ENCODE results near the gene ARHGEF10L.

The ARHGEF10L gene

DNA sequence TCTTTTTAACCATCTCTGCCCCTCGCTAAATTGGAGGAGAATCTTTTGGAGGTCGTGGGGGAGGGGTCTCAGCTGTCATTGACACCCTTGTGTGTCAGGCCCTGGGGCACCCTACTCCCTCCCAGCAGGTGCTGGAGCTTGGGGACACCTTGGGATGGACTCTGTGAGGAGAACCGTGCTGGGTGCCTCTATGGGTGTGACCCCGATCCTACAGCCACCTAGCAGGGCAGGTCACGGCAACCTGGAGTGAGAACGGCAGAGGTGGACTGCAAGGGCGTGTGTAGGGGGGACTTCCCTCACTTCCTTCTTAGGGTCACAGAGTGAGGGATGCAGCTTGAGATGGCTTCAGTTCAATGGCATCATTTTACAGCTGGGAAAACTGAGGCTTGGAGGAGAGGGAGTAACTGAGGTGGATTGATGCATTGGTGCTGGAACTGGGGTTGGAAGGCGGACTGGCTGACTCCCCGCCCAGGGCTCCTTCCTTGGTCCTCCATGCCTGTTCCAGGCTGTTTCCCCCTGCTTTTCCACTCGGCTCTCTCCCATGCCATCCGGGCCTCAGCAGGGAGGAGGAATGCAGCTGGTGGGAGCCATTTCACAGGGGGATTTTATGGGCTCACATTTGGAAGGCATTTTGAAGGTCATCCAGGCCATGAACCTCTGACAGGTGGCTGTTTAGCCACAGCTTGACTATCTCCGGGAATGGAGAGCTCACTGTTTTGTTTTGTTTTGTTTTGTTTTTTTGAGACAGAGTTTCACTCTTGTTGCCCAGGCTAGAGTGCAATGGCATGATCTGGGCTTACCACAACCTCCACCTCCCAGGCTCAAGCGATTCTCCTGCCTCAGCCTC is 18.8 kb upstream of the ARHGEF10L start:
- no peak for DNase-seq (ENCODE audit: low read depth)

DNA sequence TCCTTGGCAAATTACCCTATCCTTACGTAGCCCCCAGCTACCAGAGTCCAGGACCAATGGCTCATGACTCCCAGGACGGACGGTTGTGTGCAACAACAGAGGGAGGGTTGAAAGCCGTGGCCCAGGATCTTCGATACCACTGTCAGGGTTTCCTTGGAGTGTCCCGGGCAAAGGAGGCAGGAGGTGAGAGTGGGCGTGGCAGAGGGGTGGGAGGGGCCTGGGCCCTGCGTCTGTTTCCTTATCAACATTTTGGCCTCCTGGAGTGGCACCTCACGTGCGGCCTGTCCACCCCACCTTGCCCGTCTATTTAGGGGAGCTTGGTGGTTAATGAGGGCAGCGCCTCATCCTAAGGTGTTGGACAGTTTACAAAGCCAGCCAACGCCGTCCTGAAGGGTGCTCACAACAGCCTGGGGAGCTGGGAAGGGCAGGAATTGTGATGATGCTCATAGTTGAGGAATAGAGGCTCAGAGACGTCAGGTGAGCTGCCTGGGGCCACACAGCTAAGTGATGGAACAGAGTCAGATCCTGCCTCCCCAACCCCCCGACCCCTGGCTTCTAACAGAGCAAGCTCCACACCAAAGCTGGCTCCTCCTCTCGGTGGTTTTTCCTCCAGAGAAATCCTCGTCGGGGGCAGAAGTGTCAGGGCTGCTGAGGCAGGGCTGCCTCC is 17.4 kb upstream of the ARHGEF10L start:
- no peak for DNase-seq (ENCODE audit: low read depth)

- no peak for DNase-seq (ENCODE audit: low read depth)
These were observed 16.0 kb upstream of the ARHGEF10L start for GRCh38 chr1:17523321-17524041.

DNA sequence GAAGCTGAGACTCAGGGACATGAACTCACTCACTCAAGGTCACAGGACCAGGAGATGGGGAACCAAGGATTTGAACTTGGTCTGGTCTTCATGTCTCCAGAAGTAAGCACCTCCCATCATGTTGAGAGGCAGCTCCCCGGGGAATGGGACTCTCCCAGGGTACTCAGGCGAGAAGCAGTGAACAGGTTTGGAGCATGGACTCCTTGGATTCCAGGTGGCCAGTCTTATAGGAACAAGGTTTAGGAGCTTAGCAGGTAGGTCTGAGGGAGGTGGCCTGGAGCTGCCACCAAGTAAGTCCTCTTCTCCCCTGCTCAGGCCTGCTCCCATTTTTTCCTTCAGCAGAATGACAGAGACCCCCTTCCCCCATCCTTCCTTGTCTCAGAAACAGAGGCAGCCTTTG is 14.9 kb upstream of the ARHGEF10L start:
- no peak for DNase-seq (ENCODE audit: low read depth)

DNA sequence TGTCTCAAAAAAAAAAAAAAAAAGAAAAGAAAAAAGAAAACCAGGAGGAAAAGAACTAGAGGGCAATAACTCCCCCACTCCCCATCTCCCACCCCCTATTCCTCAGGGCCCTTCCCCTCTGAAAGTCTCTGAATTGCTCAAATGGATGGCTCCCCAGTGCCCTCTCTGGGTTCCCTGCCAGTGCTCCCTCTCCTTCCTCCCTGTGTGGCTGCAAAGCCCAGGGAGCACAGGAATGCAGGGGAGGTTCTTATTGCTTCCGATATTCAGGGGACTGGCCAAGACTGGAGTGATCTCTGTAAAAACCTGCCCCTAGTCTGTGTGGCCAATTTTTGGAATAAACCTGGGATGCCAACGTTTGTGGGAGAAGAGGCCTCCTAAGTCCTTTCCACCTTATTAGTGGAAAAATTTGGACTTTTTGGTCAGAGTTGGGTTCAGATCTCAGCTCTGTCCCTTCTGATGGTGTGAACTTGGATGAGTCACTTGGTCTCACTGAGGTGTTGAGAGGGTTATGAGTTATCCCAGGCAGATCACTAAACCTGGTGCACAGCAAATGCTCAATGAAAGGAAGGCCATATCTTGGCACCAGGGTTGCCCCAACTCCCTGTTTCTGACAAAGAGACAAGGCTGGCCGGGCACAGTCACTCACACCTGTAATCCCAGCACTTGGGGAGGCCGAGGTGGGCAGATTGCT is 13.4 kb upstream of the ARHGEF10L start:
- no peak for DNase-seq (ENCODE audit: low read depth)

GRCh38 chr1:17527036-17527914 is 12.2 kb upstream of the ARHGEF10L start:
- no peak for DNase-seq (ENCODE audit: low read depth)

DNA sequence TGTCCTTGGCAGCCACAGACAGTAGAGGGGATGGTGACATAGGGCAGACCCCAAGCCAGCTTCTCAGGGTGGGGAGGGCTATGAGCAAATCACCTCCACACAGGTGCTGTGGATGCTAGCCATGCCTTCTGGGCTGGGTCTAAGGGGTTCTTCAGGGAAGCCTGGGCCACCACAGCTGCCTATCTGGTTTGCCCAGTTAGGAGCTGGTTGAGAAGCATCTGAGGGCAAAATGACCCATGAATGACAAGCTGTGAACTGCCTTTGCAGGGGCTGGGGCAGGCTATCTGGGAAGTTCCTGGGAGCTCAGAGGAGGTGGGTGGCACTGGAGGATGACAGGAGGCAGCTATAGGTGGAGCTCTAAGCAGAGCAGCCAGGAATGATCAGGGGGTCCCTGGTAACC is 10.1 kb upstream of the ARHGEF10L start:
- no peak for DNase-seq (ENCODE audit: low read depth)

- DNase-seq (ENCODE audit: low read depth) = no peak
These were observed 8.2 kb upstream of the ARHGEF10L start for GRCh38 chr1:17531343-17531681.

DNA sequence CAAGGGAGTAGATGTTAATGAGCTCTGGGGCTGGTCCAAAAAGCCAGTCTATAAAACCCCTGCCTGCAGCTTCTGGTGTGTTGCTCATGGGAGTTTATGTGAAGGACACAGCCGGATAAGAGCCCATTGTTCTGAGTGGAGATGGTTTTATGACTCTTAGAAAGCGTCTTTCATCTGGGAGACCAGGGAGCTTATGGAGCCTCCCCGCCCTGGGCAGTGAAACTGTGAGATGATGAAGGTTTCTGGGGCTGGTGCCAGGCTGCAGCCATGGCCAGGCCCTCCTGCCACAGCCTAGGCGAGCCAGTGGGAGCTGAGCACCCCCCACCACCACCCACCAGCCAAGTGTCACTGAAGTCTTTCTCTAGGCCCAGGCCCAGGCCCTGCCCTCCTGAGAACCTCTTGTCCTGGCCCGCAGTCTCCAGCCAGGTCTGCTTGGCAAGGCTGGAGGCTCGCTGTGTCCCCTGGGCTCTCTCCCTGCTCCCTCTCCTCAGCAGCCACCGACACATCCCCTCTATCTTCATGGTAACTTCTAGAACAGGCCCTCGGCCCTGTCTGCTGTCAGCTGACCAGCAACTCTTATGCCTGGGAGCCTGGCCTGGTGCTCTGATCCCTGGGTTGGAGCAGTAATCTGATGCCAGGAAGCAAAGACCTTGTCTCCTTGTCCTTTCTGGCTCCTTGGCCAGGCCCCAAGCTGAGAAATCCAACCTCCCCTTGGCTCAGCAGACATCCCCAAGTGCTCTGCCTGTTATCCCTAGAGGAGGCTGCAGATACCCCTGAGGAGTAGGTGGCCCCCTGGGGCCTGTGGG is 7.6 kb upstream of the ARHGEF10L start:
- DNase-seq (ENCODE audit: low read depth) = no peak

- DNase-seq (ENCODE audit: low read depth) = no peak
These were observed 6.3 kb upstream of the ARHGEF10L start for GRCh38 chr1:17533201-17533600.

GRCh38 chr1:17535300-17535936 is 4.1 kb upstream of the ARHGEF10L start:
- DNase-seq (ENCODE audit: low read depth) = no peak

- DNase-seq (ENCODE audit: low read depth) = no peak
These were observed 1.5 kb upstream of the ARHGEF10L start for GRCh38 chr1:17538010-17538409.

DNA sequence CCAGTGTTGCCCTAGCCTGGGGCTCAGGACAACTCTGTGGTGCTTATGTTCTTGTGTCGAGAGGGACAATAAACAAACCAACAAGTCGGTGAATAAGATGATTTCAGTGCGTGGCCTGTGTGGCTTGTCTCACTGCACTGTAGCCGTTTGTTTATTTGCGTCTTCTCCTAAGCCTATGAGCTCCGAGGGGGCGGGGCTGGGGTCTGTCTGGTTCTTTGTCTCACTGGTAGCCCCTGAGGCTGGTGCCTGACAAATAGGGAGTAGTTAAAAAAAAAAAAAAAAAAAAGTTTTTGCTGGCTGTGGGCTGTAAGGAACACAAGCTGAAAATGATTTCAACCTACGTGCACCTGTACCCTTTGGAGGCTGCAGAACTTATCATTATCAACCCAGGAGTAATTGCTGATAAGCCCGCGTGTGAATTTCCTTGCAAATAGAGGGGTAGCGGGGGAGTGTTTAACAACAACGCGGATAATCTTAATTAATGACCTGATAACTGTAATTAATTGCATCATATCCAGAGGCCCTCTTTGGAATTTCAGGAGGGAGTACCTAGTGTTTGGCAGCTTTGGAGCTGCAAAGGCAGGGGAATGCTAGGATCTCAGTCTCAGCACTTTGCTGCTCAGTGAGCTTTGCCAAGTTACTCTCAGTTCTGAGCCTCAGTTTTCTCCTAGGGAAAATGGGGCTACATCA is 925 bp upstream of the ARHGEF10L start:
- no peak for DNase-seq (ENCODE audit: low read depth)

DNA sequence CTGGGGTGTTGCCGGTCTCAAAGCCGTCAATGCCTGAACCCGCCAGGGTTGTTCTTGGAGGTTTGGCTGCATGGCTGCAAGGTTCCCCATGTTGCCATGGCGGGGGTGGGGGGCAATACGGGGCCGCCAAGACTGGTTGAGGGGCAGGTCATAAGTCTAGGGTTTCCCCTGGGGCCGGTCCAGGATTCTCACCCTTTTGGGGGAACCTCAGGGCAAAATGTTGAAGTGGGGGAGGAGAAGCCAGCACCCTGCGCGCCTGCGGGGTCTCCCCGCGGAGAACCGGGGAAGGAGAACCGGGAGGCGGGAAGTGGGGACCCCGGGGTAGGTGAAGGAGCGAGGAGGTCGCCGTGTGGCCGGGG is 401 bp upstream of the ARHGEF10L start:
- DNase-seq (ENCODE audit: low read depth) = no peak

DNA sequence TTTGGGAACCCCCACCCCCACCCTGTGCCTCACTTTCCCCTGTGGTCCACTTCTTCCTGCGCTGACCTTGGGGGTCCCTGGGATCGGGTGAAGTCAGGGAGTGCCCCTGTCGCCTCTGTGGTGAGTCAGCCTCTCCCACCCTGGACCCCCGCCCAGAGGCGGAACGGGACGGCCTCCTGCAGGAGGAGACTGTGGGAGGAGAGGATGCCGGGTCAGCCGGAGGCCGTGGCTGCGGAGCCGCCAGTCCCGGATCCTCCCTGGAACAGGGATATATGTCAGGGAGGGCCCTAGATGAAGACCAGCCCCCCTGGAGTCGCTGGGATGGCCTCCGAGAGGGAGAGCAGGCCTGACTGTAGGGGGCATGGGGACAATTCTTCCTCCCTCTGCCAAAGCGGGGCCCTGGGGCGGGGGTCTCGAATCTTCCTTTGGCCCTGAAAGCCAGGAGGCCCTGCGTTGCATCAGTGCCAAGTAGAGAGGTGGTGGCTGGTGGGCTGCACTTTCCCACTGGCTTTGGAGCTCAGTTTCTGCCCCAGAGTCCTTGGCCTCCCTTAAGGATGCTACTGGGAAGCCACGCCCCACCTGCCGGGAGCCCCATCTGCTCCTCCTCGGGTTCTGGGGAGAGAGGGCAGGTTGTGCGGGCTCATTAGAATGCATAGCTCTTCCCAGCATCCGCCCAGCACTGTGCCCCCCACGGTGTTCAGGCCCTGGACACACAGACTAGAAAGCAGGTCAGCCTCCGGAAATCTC is 930 bp downstream of the ARHGEF10L start:
- no peak for DNase-seq (ENCODE audit: low read depth)

DNA sequence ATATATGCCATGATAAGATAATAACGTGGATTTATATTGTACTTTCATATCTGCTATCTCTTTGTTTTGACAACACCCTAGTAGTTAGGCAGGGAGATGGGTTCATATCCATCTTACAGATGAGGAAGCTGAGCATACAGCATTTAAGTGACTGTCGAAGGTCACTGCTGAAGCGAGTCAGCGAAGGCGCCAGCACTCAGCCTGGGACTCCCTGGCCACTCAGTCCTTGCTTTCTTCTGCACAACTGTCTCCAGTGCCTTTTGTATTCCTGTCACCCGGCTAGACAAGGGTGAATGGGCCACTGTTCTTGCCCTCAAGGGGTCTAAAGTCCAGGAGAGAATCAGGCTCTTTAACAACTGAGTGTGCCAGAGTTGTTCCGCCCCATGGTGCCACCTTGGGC is 3.1 kb downstream of the ARHGEF10L start:
- no peak for DNase-seq (ENCODE audit: low read depth)

- no peak for DNase-seq (ENCODE audit: low read depth)
These were observed 5.4 kb downstream of the ARHGEF10L start for GRCh38 chr1:17544776-17545350.

DNA sequence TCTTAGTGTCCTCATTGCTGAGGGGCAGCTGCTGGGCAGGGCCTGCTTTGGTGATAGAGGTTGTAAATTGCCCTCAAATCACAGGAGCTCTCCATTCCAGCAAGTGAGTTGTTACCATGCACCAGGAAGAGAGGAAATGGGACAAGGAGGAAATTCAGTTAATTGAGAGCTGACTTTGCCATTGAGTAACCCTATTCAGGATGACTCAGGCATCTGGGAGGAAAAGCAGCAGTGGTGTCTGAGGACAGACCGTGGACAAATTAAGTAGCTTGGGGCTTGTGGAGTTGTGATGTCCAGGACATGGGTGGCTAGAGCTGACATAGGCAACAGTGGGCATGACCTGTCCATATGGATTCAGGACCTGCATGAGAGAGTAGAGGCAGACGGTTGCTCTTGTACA is 5.9 kb downstream of the ARHGEF10L start:
- DNase-seq (ENCODE audit: low read depth) = no peak
